HL-60/S4 (cell line): Measurements from ENCODE around the gene RIOK1.
"Not testable (repeated sequence)": the region's sequence is repeated elsewhere in the genome, so short reads cannot be mapped to it uniquely, and the experiment has no call there.

Experiments
- in situ Hi-C: fragments of 300-500 bp; cut with MboI; formaldehyde crosslinking; loops from 2 replicates; pipeline ENCODE4 v1.14.3; 2022; ENCODE audit warnings: low sequenced_read_pairs

Gene RIOK1

DNA sequence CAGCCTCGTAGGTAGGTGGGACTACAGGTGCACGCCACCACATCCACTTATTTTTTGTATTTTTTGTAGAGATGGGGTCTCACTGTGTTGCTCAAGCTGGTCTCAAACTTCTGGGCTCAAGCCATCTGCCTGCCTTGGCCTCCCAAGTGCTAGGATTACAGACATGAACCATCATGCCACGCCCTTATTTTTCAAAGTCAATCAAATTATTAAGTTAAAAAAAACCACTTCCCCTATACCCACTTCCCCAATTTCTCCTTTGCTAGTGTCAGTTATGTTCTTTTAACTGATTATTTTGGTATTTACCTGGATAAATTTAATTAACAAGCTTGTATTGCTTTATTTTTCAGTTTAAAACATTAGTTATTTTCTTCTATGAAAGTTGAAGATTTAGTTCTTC, 49.6 kb downstream of the RIOK1 start:
- in situ Hi-C loops: no loop called here

DNA sequence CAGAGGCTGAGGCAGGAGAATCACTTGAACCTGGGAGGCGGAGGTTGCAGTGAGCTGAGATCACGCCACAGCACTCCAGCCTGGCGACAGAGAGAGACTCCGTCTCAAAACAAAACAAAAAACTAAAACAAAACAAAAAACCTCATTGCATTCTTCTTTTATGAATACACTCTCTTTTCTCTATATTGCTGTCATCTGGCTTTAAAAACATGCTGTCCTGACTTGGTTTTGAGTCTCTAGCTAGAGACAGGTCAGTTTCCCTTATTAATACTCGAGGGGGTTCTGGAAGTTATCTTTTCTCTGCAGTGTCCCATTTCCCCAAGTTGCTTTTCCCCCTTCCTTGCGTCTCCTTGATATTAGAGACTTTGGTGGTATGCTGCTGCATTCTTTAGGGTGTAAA, 50.9 kb downstream of the RIOK1 start:
- in situ Hi-C loops: no loop called here

DNA sequence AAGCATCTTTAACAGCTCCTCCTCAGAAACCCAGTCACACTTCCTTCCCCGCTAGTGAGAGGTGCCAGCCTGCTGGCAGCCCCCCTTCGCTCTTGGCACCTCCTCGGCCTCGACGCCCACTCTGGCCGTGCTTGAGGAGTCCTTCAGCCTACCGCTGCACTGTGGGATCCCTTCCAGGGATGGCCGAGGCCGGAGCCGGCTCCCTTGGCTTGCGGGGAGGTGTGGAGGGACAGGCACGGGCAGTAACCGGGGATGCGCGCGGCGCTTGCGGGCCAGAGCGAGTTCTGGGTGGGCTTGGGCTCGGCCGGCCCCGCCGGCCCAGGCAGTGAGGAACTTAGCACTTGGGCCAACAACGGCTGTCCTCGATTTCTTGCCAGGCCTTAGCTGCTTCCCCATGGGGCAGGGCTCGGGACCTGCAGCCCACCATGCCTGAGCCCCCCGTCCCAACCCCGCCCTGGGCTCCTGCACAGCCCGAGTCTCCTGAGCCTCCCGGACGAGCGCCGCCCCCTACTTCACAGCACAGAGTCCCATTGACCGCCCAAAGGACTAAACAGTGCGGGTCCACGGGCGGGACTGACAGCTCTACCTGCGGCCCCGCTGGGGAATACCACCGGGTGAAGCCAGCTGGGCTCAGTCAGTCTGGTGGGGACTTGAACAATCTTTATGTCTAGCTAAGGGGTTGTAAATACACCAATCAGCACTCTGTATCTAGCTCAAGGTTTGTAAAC, 51.6 kb downstream of the RIOK1 start:
- in situ Hi-C loops: no loop called here

- in situ Hi-C loops: no loop called here
These were observed 52.9 kb downstream of the RIOK1 start for GRCh38 chr6:7442467-7442866.

DNA sequence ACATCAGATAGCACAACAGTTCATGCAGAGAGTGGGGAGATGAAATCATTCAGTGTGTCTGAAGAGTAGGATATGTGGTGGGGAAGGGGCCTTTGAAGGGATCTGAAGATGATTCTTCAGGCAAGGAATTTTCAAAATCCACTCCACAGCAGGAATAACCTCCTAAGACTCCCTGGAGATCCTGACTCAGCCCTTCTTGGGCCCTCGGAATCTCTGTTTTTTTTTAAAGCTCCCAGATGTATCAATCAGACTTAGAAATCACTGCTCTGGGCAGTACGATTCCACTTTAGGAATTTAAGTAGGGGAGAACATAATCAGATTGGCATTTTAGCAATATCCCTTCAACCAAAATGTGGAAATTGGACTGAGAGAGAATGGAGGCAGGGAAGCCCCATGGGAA, 55.5 kb downstream of the RIOK1 start:
- in situ Hi-C loops: no loop called here

DNA sequence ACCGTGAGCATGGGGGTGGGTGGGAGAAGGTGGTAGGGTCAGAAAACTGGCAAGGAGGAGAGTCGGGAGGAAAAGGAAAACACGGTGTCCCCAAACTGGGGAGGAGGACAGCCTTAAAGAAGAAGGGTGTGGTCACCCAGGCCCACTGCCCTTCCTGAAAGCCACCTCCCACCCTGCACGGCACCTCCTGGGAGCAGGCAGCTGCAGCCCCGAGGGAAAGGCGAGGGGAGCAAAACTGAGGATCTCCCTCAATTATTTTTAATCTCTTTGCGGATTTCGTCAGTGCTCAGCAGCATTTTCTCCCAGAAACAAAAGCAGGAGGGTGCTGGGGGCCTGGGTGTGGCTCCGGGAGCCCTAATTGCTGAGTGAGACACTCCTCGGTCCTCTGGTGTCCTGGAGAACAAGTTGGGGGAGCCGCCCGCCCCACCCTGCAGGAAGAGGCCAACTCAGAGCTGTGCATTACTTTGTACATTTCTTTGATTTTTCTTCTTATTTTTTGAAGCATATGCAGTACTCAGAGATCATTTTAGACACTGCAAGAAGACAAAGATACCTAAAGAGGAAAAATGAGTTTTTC, 56.4 kb downstream of the RIOK1 start:
- in situ Hi-C loops: no loop called here

- in situ Hi-C loops: no loop called here
These were observed 57.2 kb downstream of the RIOK1 start for GRCh38 chr6:7446619-7447325.

GRCh38 chr6:7448232-7448631, 58.6 kb downstream of the RIOK1 start:
- in situ Hi-C loops: no loop called here

DNA sequence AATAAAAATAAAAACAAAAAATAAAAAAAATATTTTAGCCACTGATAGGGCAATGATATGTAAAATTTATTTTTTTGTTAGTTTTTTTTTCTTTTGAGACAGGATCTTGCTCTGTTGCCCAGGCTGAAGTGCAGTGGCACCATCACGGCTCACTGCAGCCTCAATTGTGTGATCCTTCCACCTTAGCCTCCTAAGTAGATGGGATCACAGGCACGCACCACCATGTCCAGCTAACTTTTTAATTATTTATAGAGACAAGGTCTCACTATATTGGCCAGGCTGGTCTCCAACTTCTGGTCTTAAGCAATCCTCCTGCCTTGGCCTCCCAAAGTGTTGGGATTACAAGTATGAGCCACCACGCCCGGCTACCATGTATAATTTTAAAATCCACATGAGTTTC, 59.4 kb downstream of the RIOK1 start:
- in situ Hi-C loops: no loop called here

- in situ Hi-C loops: no loop called here
These were observed 61.7 kb downstream of the RIOK1 start for GRCh38 chr6:7451326-7451725.

DNA sequence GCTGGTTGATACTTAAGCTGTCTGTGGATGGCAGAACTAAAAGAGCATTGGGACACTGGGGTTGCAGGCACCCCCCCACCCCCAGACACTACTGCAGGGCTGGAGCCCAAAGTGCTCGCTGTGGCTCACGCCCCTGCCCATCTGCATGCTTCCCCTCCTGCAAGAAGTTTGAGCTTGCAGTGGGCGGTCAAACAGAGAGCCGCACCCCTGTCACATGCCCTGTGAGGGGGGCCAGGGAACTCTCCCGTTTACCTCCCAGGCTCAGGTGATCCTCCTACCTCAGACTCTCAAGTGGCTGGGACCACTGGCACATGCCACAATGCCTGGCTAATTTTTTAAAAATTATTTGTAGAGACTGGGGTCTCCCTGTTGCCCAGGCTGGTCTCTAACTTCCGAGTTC, 63.3 kb downstream of the RIOK1 start:
- in situ Hi-C loops: no loop called here

DNA sequence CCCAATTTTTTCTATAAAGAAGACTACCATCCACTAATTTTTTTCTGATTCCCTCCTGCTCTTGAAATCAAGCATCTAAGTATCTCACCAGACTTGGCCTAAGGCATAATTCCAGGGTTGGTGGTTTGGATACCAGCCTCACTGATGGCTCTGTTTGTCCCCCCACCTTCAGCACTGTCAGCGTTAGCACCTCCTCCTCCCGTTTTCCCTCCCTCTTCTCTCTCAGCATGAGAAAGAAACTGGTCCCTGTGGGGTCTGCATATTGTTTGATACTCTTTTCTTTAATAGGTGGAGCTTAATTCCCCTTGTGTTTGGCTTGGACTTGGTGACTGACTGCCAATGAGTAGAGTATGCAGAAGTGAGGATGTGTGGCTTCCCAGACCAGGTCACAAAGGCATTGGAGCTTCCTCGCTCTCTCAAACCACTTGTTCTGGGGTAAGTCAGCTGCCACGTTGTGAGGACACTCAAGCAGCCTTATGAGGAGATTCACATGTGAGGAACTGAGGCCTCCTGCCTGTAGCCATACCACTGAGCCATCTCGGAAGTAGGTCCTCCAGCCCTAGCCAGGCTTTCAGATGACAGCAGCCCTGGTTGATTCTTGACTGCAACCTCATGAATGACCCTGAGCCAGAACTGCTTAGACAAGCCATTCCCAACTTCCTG, 65.2 kb downstream of the RIOK1 start:
- in situ Hi-C loops: no loop called here

DNA sequence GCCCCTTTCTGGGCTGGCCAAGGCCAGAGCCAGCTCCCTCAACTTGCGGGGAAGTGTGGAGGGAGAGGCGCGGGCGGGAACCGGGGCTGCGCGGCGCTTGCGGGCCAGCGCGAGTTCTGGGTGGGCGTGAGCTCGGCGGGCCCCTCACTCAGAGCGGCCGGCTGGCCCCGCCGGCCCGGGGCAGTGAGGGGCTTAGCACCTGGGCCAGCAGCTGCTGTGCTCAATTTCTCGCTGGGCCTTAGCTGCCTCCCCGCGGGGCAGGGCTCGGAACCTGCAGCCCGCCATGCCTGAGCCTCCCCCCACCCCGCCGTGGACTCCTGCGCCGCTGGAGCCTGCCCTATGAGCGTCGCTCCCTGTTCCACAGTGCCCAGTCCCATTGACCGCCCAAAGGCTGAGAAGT, 66.7 kb downstream of the RIOK1 start:
- in situ Hi-C loops: not testable (repeated sequence)

DNA sequence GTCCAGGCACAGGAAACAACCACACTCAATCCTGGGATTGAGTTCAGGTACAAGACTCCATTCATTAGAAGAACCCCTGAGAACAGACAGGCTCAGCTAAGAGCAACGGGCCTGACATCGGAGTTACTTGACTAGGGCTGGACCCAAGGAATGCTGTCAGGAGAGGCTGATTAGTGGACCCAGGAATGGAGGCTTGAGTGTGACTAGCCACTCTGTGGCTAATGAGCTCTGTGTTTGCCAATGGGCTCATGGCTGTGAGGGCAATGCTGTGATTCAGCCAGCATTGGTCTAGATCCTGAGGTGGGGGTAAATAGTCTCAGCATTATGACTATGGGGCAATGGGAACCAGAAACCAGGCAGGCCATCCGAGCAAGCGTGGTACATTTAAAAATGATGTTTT, 71.8 kb downstream of the RIOK1 start:
- in situ Hi-C loops: no loop called here

GRCh38 chr6:7463785-7464184, 74.2 kb downstream of the RIOK1 start:
- in situ Hi-C loops: no loop called here

DNA sequence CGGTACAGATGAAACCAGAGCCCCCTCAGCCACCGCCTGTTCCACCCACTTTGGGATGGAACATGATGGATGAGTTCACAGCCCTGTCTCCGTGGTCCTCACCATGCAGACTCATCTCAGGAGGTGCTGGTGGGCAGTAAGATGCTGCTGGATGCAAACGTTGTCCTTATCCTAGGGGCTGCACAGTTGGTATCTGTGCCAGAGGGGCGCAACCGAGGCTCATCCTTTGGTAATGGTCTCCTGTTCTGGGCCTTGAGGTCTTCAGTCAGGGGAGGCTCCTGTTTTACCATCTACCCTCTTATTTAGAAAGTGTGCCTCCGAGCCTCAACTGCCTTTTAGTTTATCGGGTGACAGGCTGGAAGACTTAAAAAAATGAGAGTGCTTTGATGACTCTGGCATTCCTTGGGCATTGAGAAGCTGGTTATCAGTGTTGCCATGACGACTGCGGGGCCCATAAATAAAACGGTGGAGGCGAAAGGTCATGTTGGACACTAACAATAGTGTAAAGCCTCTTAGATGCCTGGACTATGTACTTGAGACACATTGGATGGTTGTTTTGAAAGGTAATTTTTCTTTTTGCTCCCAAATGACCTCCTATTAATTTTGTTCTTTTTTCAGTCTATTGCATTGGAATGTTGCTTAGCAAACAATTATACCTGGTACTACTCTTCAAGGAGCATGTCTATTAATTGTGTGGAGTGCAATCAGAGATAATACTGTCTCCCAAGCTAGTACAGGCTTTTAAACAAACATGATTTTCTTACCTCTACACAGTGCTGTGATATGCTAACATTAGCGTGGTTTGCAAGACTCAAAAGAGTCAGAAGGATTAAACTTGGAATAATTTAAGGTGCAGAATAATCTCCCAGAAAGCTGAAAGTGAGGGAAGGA, 77.6 kb downstream of the RIOK1 start:
- in situ Hi-C loops: no loop called here
